Lower leg skin (tissue), 3 donors: ENCODE data around the gene PDK3.

Experiments
- POLR2A ChIP-seq, 2 donors: fragments of 450-650 bp; IDR thresholded peaks; one replicate each; pipeline ENCODE4 v1.6.1; 2016 to 2017; ENCODE audit warnings: antibody characterized with exemption in 2 of 2, mild to moderate bottlenecking in 1 of 2, moderate library complexity in 1 of 2
- TF ChIP-seq, protein P1 (sequence below), 3 donors: fragments of 450-650 bp; IDR thresholded peaks; one replicate each; pipeline ENCODE4 v1.5.1; 2016; ENCODE audit warnings: antibody characterized with exemption in 3 of 3, mild to moderate bottlenecking in 3 of 3, moderate library complexity in 2 of 3

DNA sequence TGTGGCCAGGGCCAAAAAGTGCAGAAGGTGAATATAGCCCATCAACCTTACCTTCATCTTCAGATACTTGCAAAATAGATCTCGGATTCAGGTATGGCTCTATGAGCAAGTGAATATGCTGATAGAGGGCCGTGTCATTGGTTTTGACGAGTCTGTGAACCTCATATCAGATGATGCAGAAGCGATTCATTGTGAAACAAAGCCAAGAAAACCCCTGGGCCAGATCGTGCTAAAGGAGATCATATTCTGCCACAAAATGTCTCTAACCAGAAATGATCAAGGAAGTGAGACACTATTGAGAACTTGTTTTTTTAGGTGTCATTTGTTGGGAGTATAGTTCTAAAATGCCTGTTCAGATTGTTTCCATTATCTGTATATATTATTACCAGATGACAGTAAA lies 48.3 kb downstream of the PDK3 start:
- TF ChIP-seq, protein P1, sequence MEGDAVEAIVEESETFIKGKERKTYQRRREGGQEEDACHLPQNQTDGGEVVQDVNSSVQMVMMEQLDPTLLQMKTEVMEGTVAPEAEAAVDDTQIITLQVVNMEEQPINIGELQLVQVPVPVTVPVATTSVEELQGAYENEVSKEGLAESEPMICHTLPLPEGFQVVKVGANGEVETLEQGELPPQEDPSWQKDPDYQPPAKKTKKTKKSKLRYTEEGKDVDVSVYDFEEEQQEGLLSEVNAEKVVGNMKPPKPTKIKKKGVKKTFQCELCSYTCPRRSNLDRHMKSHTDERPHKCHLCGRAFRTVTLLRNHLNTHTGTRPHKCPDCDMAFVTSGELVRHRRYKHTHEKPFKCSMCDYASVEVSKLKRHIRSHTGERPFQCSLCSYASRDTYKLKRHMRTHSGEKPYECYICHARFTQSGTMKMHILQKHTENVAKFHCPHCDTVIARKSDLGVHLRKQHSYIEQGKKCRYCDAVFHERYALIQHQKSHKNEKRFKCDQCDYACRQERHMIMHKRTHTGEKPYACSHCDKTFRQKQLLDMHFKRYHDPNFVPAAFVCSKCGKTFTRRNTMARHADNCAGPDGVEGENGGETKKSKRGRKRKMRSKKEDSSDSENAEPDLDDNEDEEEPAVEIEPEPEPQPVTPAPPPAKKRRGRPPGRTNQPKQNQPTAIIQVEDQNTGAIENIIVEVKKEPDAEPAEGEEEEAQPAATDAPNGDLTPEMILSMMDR (IDR thresholded peaks at IDR 0.05), result no peak
- no peak for TF ChIP-seq POLR2A (IDR thresholded peaks at IDR 0.05)
